Effector CD4-positive, alpha-beta T cell (primary cell): ENCODE measurements around the gene ATG4C.

Source experiments
- DNase-seq: peaks from one replicate; pipeline ENCODE4 v3.0.0-alpha.2; 2020

Gene ATG4C

DNA sequence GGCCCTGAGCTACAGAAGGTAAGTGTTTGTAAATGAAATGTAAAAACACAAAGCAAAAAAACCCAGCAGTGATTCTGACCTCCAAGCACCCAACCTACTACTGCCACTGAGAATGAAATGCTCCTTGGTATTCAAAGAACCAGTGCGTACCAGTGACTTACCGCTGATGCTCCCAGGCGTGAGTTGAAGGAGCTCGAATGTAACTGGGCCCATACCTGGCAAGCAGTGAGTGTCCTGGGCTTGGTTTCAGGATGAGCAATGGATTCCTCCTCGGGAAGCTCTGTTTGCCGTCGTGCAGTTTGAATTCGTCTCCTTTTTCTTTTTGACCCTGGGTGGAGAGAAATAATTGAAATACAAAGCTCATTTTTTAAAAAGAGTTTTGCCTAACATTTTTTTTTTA, 121.9 kb downstream of the ATG4C start:
- DNase-seq = no peak

DNA sequence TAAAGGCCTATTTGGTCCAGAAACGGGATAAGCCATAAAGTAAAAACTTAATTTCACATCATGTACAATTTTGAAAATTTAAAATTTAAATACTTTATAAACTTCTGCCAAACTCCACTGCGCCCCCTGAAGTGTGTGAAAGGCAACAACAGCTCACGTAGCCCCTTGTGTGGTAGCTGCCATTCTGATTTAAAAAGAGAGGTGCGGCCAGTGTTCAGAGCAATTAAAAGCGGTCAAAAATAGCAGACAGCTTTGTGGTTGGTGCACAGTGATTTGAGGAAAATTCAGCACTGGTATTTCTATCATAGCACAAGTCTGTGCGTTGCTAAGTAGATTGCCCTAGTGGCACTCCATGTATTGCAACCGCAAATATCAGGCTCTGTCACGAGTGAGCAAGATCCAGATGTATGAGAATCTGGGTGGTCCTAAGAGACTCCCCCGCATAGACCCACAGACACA, 122.5 kb downstream of the ATG4C start:
- DNase-seq = no peak

GRCh38 chr1:62908168-62908695, 124.3 kb downstream of the ATG4C start:
- DNase-seq = no peak

DNA sequence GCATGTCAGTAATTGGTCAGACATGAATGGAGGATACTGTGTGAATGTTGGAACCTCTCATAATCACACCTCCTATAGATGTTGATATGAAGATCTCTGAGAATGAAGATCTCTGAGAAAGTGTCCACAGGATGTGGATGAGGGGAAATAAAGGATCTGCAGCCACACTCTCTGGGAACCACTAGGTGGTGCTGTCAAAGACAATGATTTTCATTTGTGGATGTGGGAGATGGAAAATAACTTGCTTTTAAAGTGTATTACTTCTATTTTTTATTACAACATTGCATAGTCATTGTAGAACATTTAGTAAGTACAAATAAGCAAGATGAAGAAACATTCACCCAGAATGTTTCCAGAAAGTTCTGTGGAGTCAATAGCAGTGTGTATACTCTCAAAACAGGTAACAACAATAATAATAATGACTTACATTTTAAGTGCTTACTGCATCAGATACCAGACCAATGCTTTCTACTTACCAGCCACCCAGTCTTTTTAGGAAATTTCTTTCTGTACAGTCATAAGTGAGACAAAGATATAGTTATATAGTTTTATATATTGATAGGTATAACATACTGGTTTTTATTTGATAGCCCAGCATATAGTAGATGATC, 128.2 kb downstream of the ATG4C start:
- no peak for DNase-seq
